NCI-H1436 treated with DMSO at 0.1 percent for 48 hours (cell line): ENCODE measurements around the gene PLIN5.

Experiments used
- DNase-seq: peaks from one replicate; lab custom pipeline; 2025; lab: John Stamatoyannopoulos, UW

The PLIN5 gene

GRCh38 chr19:4505570-4506448 lies 29.2 kb downstream of the PLIN5 start:
- no peak for DNase-seq

- DNase-seq, result no peak
Measured at GRCh38 chr19:4504891-4505569, 30.0 kb downstream of the PLIN5 start.

GRCh38 chr19:4504297-4504701 lies 30.7 kb downstream of the PLIN5 start:
- no peak for DNase-seq

GRCh38 chr19:4503825-4504170 lies 31.2 kb downstream of the PLIN5 start:
- no peak for DNase-seq

- no peak for DNase-seq
Measured at GRCh38 chr19:4503132-4503824, 31.7 kb downstream of the PLIN5 start.

GRCh38 chr19:4502282-4503131 lies 32.5 kb downstream of the PLIN5 start:
- DNase-seq, result no peak

GRCh38 chr19:4501691-4502090 lies 33.3 kb downstream of the PLIN5 start:
- DNase-seq, result no peak

- DNase-seq, result no peak
Measured at GRCh38 chr19:4500841-4501591, 34.0 kb downstream of the PLIN5 start.

GRCh38 chr19:4499855-4500254 lies 35.2 kb downstream of the PLIN5 start:
- DNase-seq, result no peak

GRCh38 chr19:4499318-4499717 lies 35.7 kb downstream of the PLIN5 start:
- no peak for DNase-seq

- DNase-seq, result no peak
Measured at GRCh38 chr19:4498694-4499093, 36.3 kb downstream of the PLIN5 start.

GRCh38 chr19:4497770-4498389 lies 37.1 kb downstream of the PLIN5 start:
- DNase-seq, result no peak

GRCh38 chr19:4496304-4496703 lies 38.7 kb downstream of the PLIN5 start:
- no peak for DNase-seq

- DNase-seq, result no peak
Measured at GRCh38 chr19:4495471-4495870, 39.6 kb downstream of the PLIN5 start.

GRCh38 chr19:4494691-4495064 lies 40.3 kb downstream of the PLIN5 start:
- no peak for DNase-seq

- no peak for DNase-seq
Measured at GRCh38 chr19:4493929-4494690, 40.9 kb downstream of the PLIN5 start.

- DNase-seq, result no peak
Measured at GRCh38 chr19:4493104-4493928, 41.7 kb downstream of the PLIN5 start.

GRCh38 chr19:4492337-4493103 lies 42.5 kb downstream of the PLIN5 start:
- DNase-seq, result no peak
